HG03432 (cell line): ENCODE measurements around the gene ADORA2A.
A peak's percentile ranks its signal among the peaks of the same experiment; 100 is the strongest.

Experiments used
- ATAC-seq: cut with Tn5 transposase; IDR thresholded peaks from one replicate; pipeline ENCODE4 v1.9.1; 2021; ENCODE audit warnings: mild to moderate bottlenecking, moderate library complexity; ENCODE audit not compliant: unreplicated experiment

Gene ADORA2A

GRCh38 chr22:24431309-24432034, 4.1 kb downstream of the ADORA2A start:
- no peak for ATAC-seq

GRCh38 chr22:24432059-24432853, 4.9 kb downstream of the ADORA2A start:
- ATAC-seq = no peak

GRCh38 chr22:24433001-24433827, 5.8 kb downstream of the ADORA2A start:
- ATAC-seq = no peak

- peak; percentile 68 for ATAC-seq
Observed at GRCh38 chr22:24433828-24434470, 6.5 kb downstream of the ADORA2A start.

- ATAC-seq = peak; percentile 61
Observed at GRCh38 chr22:24434471-24435322, 7.3 kb downstream of the ADORA2A start.

GRCh38 chr22:24435323-24435645, 7.9 kb downstream of the ADORA2A start:
- ATAC-seq = no peak

- ATAC-seq = no peak
Observed at GRCh38 chr22:24435861-24436371, 8.5 kb downstream of the ADORA2A start.

- no peak for ATAC-seq
Observed at GRCh38 chr22:24436553-24436952, 9.2 kb downstream of the ADORA2A start.

- ATAC-seq = no peak
Observed at GRCh38 chr22:24437091-24437490, 9.7 kb downstream of the ADORA2A start.

- ATAC-seq = no peak
Observed at GRCh38 chr22:24437741-24438328, 10.4 kb downstream of the ADORA2A start.

- no peak for ATAC-seq
Observed at GRCh38 chr22:24440270-24440717, 12.9 kb downstream of the ADORA2A start.

- no peak for ATAC-seq
Observed at GRCh38 chr22:24440718-24441405, 13.5 kb downstream of the ADORA2A start.

- no peak for ATAC-seq
Observed at GRCh38 chr22:24441406-24442351, 14.3 kb downstream of the ADORA2A start.

- ATAC-seq = no peak
Observed at GRCh38 chr22:24442352-24442744, 14.9 kb downstream of the ADORA2A start.

- no peak for ATAC-seq
Observed at GRCh38 chr22:24443668-24444067, 16.3 kb downstream of the ADORA2A start.

GRCh38 chr22:24444251-24444650, 16.9 kb downstream of the ADORA2A start:
- ATAC-seq = no peak

- ATAC-seq = no peak
Observed at GRCh38 chr22:24444729-24445466, 17.5 kb downstream of the ADORA2A start.
